ENCODE measurements around the gene CACNB2.

The CACNB2 gene

GRCh38 chr10:18293536-18294510 lies 153.6 kb downstream of the CACNB2 start:
- no peak for DNase-seq (ENCODE audit: low spot score)

GRCh38 chr10:18294633-18295032 lies 154.4 kb downstream of the CACNB2 start:
- no peak for DNase-seq (ENCODE audit: low spot score)

GRCh38 chr10:18297659-18298058 lies 157.4 kb downstream of the CACNB2 start:
- no peak for DNase-seq (ENCODE audit: low spot score)

GRCh38 chr10:18298256-18298655 lies 158.0 kb downstream of the CACNB2 start:
- no peak for DNase-seq (ENCODE audit: low spot score)

GRCh38 chr10:18303851-18304801 lies 163.9 kb downstream of the CACNB2 start:
- DNase-seq (ENCODE audit: low spot score) = no peak

- no peak for DNase-seq (ENCODE audit: low spot score)
Measured at GRCh38 chr10:18306031-18306430, 165.8 kb downstream of the CACNB2 start.

GRCh38 chr10:18308600-18308999 lies 168.4 kb downstream of the CACNB2 start:
- no peak for DNase-seq (ENCODE audit: low spot score)

- no peak for DNase-seq (ENCODE audit: low spot score)
Measured at GRCh38 chr10:18310761-18311160, 170.5 kb downstream of the CACNB2 start.

- DNase-seq (ENCODE audit: low spot score) = peak; percentile 55
Measured at GRCh38 chr10:18312374-18313139, 172.3 kb downstream of the CACNB2 start.

GRCh38 chr10:18313140-18313530 lies 172.9 kb downstream of the CACNB2 start:
- DNase-seq (ENCODE audit: low spot score) = no peak

GRCh38 chr10:18313626-18314025 lies 173.4 kb downstream of the CACNB2 start:
- DNase-seq (ENCODE audit: low spot score) = no peak

GRCh38 chr10:18319628-18320027 lies 179.4 kb downstream of the CACNB2 start:
- no peak for DNase-seq (ENCODE audit: low spot score)

GRCh38 chr10:18321371-18321770 lies 181.1 kb downstream of the CACNB2 start:
- DNase-seq (ENCODE audit: low spot score) = no peak

- no peak for DNase-seq (ENCODE audit: low spot score)
Measured at GRCh38 chr10:18323916-18324315, 183.7 kb downstream of the CACNB2 start.

- DNase-seq (ENCODE audit: low spot score) = no peak
Measured at GRCh38 chr10:18325410-18325809, 185.2 kb downstream of the CACNB2 start.

GRCh38 chr10:18325889-18326531 lies 185.8 kb downstream of the CACNB2 start:
- DNase-seq (ENCODE audit: low spot score) = no peak

GRCh38 chr10:18328941-18329340 lies 188.7 kb downstream of the CACNB2 start:
- DNase-seq (ENCODE audit: low spot score) = no peak

- no peak for DNase-seq (ENCODE audit: low spot score)
Measured at GRCh38 chr10:18332048-18332447, 191.8 kb downstream of the CACNB2 start.

- no peak for DNase-seq (ENCODE audit: low spot score)
Measured at GRCh38 chr10:18332484-18332883, 192.3 kb downstream of the CACNB2 start.

GRCh38 chr10:18333621-18334020 lies 193.4 kb downstream of the CACNB2 start:
- DNase-seq (ENCODE audit: low spot score) = no peak

- DNase-seq (ENCODE audit: low spot score) = no peak
Measured at GRCh38 chr10:18334116-18334867, 194.1 kb downstream of the CACNB2 start.
